Iris pigment epithelial cell (primary cell): ENCODE measurements around the gene MNS1.
"Not testable (repeated sequence)": the region's sequence is repeated elsewhere in the genome, so short reads cannot be mapped to it uniquely, and the experiment has no call there.

Source experiments
- DNase-seq: peaks from one replicate; pipeline ENCODE4 v3.0.0-alpha.2; 2011; ENCODE audit warnings: low read depth

Gene MNS1, protein sequence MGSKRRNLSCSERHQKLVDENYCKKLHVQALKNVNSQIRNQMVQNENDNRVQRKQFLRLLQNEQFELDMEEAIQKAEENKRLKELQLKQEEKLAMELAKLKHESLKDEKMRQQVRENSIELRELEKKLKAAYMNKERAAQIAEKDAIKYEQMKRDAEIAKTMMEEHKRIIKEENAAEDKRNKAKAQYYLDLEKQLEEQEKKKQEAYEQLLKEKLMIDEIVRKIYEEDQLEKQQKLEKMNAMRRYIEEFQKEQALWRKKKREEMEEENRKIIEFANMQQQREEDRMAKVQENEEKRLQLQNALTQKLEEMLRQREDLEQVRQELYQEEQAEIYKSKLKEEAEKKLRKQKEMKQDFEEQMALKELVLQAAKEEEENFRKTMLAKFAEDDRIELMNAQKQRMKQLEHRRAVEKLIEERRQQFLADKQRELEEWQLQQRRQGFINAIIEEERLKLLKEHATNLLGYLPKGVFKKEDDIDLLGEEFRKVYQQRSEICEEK

DNA sequence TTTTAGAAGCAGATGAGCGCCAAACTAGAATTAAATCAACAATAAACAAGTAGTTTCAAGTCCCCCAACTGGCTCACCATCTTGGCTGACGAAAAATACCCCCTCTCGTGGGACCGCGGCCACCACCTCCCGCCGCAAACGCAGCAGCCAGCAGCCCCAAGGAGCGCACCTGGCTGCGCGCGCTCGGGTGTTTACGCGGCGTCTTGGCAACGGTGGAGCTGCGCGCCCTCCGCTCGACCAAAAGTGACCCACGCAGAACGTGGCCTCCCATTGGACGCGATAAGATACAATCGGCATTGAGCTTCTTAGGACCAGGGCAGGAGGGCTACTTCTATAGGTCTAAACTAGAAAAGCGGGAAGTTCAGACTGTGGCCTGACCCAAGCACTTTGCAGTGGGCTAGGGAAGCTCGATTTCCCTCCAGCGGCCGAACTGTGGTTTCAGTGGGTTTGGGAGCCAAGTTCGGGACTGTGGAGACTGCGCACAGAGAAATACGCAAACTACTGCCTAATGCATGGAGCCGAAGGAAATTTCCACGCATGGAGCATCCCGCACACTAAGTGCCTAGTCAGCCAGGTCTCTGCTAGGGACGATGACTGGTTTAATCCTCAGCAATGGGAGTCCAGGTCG, at the start of gene MNS1:
Gene MNS1, minus strand, starts transcription at position 245 of the 628 bp plus-strand sequence. Its CDS starts 165 bp downstream, at position 80.
- peak; percentile 97 for DNase-seq

DNA sequence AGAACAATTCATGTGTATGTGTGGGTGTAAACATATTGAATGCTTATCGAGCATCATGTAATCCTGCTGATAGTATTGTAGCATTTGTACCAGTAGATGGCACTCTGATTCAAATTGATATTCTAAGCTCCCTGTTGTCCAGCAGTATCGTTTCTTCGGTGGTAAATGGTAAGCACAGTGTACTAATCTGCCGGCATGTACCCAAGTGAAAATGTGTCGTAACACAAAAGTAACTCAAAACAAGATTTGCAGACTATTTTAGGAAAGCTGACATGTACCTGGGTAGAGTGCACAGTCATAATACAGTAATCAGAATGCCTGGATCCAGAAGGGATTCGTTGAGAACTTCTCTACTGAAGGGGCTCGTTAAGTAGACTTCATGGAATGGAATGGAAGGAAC, 31.7 kb upstream of the MNS1 start:
- peak; percentile 81 for DNase-seq

DNA sequence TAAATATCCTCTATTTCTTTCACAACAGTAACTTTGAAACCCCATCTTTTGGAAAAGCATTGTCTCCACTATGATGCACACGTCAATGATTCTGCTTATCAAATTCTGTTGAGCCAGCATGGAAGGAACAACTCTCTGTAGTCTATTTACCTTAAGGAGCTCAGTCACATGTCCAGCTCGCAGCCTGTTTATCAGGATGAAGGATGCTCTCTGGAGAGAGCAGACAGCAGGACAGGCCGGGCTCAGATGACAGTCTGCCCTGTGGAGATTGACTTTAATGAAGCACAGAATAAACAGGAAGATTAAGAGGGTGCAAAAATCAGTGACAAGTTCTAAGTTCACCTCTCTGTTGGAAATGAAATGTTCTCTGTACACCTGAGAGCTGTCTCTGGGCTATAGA, 30.6 kb upstream of the MNS1 start:
- DNase-seq: no peak

DNA sequence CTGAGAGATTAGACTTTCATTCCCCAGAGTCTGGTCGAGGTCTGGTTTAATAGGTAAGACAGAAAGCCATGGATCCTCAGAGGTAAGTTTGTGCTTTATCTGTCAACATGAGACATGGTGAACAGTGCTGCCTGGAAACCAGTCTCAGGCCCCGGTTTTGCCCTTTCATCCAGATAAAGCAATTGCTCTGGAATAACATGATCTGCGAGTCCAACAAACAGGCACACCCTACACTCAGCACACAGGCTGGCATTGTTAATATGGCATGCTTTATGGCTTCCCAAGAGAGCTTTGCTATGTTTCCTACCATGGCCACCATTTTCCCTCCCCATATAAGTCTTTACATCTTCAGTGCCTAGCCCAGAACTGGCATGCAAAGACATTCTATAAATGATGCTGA, 30.1 kb upstream of the MNS1 start:
- DNase-seq: no peak

DNA sequence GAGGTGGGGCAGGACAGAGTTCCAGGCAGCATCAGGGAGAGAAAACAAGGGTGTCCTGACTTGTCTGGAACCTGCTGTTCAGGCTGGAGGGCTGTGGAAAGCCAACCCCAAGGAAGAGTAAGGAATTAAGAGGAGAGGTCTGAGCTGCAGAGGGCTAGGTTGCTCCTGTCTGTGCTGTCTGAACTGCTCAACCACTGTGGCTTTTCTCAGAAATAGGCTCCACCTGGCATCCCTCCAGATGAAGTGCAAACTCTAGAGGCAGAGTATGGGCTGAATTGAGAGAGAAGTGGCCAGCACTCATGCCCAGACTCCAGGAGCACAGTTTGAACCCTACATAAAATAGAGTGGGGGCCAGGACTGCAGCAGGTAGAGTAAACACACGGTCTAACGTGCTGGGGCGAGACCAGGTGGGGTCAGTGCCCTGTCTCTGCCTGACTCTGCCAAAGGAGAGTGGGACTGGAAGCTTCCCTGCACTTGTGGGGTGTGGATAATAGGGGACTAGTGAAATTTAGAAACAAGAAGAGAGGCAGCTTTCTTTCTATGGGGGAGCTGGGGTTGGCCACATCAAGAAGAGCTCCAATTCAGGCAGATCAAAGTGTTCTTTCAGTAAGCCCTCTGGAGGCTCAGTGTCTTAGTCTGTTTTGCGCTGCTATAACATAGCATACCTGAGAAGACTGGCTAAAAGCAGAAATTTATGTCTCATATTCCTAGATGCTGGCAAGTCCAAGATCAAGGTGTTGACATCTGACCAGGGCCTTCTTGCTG, 28.0 kb upstream of the MNS1 start:
- no peak for DNase-seq

DNA sequence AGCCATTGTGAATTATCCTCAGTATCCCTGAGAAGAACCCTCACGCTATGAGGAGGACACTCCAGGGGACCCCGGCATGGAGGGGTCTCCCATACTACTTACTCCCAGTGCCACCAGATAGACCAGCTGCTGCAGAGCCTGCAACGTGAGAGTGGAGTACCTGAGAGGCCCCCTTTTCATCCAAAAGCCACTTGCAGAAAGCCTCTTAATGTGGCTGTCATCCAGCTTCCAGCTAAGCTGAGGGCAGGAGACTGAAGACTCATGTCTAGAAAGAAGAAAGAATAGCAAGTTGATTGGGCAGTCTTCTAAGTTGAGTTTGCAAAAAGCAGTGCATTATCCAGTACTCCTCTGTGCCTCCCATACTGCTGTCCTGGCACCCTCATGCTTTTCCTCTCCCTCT, 27.3 kb upstream of the MNS1 start:
- DNase-seq: no peak

DNA sequence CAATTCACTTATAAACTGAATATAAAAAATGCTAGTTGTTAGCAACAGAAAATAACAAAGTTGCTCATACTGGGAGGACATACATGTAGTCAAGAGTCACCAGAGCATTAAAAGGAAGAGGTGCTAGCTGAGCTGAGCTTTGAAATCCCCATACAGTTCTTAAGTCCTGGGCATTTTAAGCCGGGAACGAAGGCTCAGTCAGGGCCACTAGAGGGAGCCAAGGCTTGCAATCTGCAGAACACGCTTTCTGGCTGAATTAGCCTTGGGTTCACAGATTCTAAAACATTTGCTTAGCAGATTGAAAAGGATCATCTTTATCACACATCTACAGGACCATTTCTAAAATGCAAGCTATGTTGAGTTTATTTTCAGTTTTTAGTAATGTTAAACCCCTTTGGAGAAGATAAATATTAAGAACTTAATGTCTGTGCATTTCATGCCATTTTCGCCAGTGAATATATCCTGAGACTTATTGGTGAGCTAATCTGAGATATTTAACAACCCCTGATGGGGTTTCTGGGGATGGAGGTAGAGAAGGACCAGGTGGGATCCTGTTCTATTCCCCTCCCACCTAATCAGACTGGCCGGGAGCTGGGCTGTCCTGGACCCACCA, 26.3 kb upstream of the MNS1 start:
- peak; percentile 85 for DNase-seq

DNA sequence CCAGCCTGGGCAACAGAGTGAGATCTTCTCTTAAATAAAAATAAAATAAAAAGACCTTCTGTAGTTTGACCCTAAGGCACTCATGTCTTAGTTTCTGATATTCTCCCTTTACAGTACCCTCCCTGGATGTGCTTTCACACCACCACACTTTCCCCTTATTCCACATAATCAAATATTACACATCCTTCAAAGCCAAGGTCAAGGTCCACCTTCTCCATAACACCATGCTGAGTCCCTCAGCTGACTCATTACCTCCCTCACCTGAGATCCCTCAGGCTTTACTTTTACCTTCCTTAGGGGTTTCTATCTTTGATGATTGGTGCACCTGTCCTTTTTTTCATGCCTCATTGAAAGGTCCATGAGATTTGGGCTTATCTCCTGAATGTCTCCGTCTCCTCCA, 25.5 kb upstream of the MNS1 start:
- DNase-seq: no peak

DNA sequence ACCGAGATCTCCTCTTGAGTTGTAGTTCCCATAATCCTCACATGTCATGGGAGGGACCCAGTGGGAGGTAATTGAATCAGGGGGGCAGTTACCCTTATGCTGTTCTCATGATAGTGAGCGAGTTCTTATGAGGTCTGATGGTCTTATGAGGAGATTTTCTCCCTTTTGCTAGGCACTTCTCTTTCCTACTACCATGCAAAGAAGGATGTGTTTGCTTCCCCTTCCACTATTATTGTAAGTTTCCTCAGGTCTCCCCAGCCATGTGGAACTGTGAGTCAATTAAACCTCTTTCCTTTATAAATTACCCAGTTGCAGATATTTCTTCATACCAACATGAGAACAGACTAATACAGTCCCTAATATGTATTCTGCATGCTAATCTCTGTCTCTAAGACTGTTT, 21.3 kb upstream of the MNS1 start:
- DNase-seq: not testable (repeated sequence)

DNA sequence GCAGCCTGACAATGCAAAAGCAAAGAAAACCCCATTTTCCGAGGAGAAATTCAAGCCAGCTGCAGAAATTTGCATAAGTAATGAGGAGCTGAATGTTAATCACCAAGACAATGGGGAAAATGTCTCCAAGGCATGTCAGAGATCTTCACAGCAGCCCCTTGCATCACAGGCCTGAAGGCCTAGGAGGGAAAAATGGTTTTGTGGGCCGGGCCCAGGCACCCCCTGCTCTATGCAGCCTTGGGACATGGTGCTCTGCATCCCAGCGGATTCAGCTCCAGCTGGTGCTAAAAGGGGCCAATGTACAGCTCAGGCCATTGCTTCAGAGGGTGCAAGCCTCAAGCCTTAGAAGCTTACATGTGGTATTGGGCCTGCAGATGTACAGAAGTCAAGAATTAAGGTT, 20.5 kb upstream of the MNS1 start:
- not testable (repeated sequence) for DNase-seq

DNA sequence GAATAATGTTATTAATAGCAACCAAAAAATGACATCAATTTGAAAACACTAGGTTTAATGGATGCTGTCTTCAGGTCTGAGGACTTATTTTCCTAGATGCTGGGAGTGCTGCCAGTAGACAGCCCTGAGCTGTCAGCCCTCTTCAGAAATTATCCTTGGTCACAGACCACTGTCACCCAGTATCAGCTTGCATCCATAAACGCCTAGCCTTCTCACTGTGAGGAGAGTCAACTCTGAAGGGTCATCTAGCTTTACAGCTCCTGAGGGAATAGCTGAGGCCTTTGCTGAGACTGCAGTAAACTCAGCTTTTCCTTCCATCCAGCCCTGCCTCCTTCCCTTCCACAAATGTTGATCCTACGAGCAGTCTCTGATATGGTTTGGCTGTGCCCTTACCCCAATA, 19.4 kb upstream of the MNS1 start:
- DNase-seq: no peak

DNA sequence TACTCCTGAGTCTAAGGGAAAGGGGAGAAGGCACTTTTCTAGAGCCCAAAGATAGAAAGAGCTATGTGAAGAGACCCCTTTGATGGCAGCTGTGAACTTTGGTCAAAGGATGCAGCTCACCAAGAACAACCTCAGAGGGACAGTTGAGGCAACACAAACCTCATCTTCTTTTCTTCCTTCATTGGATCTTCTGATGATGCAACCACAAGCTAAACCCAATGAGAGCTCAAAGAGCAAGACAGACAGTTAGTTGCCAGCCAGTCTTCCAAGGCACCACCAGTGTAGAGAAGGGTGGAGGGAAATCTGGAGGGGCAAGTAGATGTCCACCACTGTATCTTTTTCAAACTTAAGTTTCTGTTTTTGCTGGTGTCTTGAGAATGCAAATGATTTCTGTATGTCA, 10.4 kb upstream of the MNS1 start:
- DNase-seq: no peak

DNA sequence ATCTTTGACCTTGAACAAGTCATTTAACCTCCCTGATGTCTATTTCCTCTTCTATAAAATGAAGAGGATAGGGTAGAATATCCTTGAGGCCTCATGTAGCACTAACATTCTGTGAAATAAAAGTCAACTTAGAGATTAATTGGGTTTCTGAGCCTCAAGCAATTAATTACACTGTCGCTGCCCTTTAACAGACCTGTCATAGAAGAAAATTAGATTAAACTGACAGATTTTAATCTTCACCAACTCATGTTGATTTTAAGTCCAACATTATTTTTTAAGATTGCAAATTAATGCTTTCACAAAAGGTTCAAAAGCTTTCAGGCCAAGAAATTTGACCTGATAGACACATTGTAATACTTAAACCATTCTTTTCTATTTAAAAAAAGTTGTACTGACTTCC, 8.1 kb upstream of the MNS1 start:
- DNase-seq: no peak

DNA sequence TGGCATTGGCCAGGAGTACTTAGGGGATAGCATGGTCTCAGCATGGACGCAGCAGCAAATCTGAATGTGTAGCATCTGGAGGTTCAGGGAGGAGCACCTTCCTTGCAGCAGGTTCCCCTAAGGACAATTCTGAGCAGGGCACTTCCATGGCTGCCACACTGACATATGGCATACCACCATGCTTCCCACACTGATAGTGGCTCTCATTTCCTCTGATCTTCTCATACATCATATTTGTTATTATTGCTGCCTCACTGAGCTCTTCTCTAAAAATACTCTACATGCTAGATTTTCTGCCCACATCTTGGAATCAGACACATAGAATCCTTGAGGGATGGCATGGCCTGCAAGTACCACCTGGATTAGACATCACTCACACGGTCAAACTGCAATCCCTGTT, 7.3 kb upstream of the MNS1 start:
- no peak for DNase-seq

DNA sequence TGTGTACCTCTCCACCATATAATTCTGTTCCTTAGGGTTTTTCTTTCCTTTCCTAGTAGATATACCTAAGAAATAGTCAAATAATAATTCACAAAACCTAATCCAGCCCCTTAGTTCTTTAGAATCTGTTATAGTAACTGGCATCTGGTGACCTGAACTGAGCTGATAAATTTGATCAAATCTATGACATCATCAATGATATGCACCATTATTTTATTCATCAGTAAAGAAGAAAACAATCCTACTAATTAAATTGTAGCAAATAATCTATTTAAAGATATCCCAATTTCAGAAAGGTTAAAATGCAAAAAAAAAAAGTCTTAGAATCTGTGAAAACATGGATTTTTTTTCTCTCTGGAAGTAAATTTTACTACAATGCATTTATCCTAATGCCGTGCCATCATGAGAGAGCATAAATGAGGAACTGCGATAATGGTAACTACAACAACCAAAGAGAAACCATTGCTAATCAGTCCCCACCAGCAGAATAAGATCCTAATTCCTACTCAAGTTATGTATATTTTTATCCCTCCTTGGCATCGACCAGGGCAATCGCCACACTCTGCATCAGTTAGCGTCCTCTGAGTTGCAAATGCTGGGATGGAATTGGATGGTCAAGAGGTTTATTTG, 6.6 kb upstream of the MNS1 start:
- no peak for DNase-seq

DNA sequence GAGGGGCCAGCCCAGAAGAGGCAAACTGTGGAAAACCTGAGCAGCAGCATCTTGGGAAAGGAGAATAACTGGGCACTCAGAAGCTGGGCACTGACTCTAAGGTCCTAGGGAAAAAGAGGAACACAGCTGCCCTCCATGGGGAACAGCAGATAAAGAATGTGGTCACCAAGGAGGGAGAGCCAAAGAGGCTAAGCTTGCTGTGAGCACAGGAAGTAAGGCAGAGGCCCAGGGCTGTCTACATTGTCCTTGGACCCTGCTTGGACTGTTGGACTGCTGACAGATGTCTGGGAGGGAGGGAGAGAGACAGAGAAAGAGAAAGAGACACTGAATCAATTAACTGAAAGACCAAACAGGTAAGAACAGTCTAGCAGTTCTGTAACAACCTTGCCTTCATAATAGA, 4.5 kb upstream of the MNS1 start:
- DNase-seq: no peak

DNA sequence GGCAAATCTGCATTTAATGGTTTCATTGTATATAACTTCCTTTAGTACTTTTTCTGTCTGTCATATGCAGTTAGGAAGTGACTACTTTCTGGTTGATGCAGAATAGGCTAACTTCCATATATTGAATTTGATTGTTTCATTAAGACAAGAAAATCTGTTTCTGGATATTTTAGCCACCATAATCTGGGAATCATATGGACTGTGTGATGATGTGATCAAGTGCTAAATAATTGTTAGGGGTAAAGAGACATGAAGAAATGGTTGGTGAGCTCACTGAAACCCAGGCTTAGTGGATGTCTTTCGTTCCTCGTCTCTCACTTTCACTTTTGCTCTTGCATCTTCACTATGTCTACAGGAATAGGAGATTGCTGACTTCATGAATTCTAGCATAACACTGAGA, 3.5 kb upstream of the MNS1 start:
- peak; percentile 34 for DNase-seq

DNA sequence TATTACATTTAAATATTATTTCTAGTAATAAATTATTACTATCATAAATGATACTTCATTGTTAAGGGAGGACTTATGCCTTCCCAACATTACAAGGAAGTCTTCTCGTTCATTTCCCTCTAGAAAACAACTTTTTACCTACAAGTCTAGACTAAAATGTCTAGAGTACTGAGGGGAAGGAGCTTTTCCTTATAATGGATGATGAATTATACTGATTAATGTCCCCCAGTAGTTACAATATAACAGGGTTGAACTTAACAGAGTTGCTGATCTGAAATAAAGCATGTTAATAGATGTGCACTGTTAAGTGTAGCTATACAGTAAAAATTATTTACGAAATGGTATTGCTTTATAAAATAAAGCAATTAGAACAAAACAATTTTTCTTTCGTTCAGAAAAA, 2.7 kb upstream of the MNS1 start:
- DNase-seq: no peak

DNA sequence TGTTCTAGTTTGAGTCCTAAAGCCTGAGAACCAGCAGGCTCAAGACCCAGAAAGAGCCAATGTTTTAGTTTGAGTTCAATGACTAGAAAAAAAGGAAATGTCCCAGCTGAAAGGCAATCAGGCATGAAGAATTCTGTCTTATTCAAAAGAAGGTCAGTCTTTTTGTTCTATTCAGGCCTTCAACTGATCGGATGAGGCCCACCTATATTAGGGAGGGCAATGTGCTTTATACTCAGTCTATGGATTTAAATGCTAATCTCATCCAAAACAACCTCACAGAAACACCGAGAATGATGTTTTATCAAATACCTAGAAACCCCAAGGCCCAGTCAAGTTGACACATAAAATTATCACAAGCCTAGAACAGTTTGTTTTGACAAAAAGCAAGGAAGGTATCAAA, 4.0 kb downstream of the MNS1 start:
- DNase-seq: no peak

DNA sequence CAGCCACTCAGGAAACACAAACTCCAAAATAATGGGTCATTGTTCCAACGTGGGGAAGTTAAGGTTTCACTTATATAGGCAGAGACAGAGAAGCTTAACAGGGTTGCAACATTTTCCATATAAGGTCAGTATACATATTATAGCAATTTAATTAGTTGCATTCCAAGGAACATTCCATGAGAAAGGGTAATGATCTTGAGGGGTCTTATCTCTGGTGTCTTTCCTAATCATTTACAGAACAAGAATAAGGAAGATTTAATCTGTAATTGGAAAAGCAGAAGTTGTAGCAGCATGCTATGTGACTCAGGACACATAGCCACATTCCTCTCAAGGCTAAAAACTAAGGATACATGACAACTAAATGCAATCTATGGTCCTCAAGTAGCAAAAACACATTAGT, 4.9 kb downstream of the MNS1 start:
- DNase-seq: no peak

DNA sequence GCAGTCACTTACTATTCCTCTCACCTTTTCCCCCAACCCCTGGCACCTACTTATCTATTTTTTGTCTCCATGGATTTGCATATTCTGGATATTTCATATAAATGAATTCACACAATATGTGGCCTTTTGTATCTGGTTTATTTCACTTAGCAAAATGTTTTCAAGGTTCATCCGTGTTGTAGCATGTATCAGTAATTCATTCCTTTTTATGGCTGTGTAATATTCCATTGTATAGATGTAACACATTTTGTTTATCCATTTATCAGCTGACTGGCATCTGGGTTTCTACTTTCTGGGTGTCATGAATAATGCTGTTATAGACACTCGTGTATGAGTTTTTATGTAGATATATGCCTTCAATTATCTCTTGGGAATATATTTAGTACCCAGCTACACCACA, 5.8 kb downstream of the MNS1 start:
- DNase-seq: no peak

DNA sequence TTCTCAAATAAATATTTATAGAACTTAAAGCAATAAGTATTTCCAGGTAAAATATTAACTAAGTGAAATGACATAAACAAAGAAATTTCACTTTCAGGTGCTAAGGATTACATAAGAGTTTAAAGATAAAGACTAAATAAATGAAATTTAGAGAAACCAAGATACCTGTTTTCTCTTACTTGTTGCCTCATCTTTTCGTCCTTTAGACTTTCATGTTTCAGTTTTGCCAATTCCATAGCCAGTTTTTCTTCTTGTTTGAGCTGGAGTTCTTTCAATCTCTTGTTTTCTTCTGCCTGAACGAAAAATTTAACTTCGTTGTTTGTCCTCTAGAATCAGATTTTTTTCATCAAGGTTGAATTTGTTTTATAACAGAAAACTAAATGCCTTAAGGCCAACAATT, 8.7 kb downstream of the MNS1 start:
- no peak for DNase-seq
